Measurements from ENCODE around the gene ATG4D.
A peak's percentile ranks its signal among the peaks of the same experiment; 100 is the strongest.

Gene ATG4D

DNA sequence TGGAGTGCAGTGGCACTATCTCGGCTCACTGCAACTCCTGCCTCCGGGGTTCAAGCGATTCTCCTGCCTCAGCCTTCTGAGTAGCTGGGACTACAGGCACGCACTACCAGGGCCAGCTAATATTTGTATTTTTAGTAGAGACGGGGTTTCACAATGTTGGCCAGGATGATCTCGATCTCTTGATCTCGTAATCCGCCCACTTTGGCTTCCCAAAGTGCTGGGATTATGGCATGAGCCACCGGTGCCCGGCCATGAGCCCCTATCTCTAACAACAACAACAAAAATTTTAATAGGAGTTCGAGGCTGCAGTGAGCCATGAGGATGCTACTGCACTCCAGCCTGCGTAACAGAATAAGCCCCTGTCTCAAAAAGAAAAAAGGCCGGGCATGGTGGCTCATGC, 38.4 kb downstream of the ATG4D start:
- DNase-seq: no peak

DNA sequence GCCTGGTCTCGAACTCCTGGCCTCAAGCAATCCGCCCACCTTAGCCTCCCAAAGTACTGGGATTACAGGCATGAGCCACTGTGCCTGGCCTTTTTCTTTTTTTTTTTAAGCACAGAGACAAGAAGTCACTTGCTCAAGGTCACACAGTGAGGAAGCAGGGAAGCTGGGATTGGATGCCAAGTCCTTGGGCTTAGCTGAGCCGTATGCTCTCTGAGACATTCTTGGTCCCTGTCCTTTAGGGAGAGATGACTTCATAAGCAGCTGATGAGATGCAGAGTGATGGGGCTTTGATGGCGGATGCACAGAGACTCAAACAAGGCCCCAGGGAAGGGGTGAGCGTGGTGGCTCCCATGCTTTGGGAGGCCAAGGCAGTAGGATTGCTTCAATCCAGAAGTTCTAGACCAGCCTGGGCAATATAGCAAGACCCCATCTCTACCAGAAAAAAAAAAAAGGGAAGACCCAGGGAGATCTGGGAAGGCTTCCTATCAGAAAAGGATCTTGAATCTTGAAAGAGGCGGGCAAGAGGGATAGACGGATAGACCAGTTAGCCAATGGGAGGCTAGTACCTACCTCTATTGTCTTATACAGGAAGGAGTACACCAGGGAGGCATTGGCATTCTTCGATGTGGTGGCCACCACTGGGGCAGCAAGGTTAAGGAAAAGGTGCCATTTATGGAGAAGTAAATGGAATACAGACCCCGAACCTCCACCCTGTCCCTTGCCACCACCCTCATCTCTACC, 39.5 kb downstream of the ATG4D start:
- no peak for DNase-seq

DNA sequence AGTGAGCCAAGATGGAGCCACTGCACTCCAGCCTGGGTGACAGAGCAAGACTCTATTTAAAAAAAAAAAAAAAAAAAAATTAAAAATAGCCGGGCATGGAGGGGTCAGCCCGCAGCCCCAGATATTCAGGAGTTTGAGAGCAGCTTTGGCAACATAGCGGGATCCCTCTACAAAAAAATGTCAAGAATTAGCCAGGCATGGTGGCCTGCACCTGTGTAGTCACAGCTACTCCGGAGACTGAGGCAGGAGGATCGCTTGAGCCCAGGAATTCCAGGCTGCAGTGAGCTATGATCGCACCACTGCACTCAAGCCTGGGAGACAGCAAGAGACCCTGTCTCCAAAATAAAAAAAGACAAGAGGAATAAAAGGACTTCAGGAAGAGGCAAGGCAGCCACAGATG, 42.7 kb downstream of the ATG4D start:
- DNase-seq: no peak

DNA sequence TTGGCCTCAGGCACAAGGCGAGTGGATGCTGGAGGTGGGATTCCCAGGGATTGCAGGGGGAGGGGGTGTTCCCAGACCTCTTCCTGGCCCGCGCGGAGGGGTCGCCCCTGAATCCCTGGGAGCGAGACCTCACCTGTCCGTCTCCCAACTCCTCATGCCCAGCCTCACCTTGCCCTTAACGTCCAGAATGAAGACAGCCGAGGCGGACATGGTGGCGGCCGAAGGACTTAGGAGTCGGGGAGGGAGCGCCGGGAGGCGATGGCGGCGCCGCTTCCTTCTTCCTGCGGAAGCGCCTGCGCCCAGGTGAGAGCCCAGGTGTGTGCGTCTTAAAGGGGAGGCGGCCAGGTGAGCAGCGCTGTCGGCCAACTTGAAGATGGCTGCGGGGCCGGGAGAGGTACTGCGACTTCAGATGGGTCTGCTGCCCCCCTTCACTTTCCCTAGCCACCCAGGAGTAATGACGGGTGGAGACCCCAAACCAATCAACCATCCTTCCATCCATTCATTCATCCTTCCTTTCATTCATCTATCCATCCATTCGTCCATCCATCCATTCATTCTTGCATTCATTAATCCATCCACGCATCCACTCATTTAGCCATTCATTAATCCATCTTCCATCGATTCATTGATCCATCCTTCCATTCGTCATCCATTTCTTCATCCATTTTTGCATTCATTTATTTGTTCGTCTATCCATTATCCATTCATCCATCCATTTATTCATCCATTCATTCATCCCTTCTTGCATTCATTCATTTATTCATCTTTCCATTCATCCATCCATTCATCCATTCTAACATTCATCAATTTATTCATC, 43.5 kb downstream of the ATG4D start, which contains the start of gene AP1M2:
TSS of gene AP1M2 (minus strand) at position 291 of the 817 bp plus-strand sequence. CDS start at position 210, 81 bp downstream.
- DNase-seq: no peak

DNA sequence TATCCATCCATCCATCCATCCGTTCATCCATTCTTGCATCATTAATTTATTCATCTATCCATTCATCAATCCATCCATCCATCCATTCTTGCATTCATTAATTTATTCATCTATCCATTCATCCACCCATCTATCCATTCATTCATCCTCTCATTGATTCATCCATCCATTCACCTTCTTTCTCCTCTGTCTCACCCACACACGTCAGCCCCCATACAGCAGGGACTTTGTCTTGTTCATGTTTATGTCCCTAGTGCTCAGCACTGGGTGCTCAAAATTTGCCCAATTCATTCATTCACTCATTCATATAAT, 44.1 kb downstream of the ATG4D start:
- no peak for DNase-seq

DNA sequence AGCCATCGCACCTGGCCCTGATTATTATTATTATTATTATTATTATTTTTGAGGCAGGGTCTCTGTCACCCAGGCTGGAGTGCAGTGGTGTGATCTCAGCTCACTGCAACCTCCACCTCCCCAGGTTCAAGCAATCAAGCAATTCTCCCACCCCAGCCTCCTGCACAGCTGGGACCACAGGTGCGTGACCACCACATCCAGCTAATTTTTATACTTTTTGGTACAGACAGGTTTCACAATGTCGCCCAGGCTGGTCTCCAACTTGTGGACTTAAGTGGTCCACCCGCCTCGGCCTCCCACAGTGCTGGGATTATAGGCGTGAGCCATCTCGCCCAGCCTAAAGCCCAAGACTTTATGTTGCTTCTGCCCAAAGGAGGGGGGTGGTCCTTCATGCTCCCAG, 49.4 kb downstream of the ATG4D start:
- DNase-seq: no peak

DNA sequence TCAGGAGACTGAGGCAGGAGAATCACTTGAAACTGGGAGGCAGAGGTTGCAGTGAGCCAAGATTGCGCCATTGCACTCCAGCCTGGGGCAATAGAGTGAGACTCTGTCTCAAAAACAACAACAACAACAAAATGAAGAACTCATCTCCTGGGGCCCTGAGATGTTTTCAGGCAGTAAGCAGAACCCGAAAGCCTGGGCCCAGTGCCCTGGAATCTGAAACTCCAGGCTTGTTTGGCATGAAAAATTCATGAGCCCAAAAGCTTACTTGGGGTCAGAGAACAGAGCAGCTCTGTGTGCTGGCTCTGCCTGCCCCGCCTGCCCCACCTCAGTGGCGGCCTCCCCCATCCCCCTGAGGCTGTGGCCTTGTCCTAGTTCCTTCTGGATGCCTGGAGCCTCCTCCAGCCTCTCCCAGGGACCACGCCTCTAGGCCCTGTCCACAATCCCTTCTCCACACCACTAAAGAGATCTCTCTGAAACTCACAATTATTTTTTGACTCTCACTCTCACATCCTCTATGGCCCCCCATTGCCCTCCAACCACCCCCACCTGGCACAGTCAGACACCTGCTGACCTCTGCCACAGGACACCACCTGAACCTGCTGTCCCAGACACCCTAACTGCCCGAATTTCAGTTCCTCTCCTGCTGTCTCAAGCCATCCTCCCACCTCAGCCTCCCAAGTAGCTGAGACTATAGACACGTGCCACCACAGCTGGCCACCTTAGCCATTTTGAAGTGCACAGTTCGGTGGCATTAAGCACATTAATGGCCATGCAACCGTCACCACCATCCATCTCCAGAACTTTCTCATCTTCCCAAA, 50.3 kb downstream of the ATG4D start:
- DNase-seq: no peak

DNA sequence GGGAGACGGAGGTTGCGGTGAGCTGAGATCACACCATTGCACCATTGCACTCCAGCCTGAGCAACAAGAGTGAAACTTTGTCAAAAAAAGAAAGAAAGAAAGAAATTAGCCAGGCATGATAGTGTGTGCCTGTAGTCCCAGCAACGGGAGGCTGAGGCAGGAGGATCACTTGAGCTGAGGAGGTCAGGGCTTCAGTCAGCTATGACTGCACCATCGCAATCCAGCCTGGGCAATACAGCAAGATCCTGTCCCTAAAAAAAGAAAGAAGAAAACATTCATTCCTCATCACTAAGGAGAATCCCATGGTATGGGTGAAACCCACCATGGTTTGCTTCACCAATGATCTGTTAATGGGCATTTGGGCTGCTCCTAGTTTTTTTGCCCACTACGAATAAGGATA, 56.4 kb downstream of the ATG4D start:
- DNase-seq: no peak

DNA sequence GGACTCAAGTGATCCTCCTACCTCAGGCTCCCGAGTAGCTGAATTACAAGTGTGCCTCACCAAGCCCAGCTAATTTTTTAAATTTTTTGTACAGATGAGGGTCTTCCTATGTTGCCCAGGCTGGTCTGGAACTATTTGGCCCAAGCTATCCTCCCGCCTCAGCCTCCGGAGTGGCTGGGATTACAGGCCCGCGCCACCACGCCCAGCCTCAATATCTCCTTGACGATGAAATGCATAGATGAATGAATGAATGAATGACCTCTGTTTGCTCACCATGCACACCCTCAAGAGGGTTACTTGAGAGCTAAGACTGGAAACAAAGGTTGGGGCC, 58.3 kb downstream of the ATG4D start:
- DNase-seq: no peak

DNA sequence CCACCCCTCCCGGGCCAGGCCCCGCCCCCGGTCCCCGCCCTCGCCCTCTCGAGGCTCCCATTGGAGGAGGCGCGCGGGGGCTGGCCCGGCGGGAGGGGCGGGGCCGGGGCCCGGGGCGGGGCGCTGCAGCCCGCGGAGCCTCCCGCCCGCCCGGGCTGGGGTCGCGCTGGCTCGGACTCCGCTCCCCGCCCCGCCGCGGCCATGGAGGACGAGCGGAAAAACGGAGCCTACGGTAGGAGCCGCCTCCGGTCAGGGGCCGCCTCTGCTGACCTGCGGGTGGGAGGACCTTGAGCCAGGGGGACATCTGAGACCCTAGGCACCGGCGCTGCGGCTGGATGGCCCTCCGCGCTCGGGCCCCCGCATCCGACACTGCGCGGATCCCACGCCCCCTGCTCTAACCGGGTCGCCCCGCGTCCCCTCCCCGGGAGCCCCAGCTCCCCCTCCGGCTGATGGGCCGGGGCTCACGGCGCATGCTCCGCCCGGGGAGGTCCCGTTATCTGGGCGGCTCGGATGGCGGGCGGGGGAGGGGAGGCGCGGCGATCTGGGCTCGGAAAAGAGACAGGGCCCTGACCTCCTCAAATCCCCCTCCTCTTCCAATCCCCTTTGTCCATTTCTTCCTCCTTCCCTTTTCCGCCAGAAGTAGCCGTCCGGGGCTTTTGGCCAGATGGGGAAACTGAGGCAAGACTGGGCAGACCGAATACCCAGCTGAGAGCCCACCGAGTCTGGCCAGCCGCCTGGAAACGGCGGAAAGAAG, 58.8 kb downstream of the ATG4D start:
- DNase-seq: peak; percentile 89

All from activated CD4-positive, alpha-beta T cell treated with anti-CD3 and anti-CD28 coated beads, Interleukin-2, amount 50 U/mL, for 1 hour (primary cell).